OCI-LY7 (cell line): Measurements from ENCODE around the gene CALM3. TPM values are rescaled to one million over a fixed set of nuclear protein-coding genes. Genes with fewer than 3 reads are reported as not detected.

Experiments
- BruUV-seq: library from RNA; stranded (reverse); fragments of 400-500 nt; replicated peaks from 2 replicates; lab custom pipeline; 2021; lab: Mats Ljungman, UMichigan
- CTCF ChIA-PET: fragments of 300-600 bp; sonication (Branson Sonifier 250); formaldehyde crosslinking; loops from one replicate; lab custom pipeline; 2022; ENCODE audit warnings: antibody characterized with exemption; ENCODE audit not compliant: unreplicated experiment; lab: Charles Lee
- POLR2A ChIA-PET: fragments of 300-600 bp; sonication (Branson Sonifier 250); formaldehyde crosslinking; loops from one replicate; lab custom pipeline; 2022; ENCODE audit warnings: antibody characterized with exemption; lab: Charles Lee
- DNase-seq: peaks from one replicate; pipeline ENCODE4 v3.0.0-alpha.2; 2015; ENCODE audit warnings: low spot score
- H2AFZ ChIP-seq: fragments of 200-600 bp; sonication (generic), shearing (Covaris generic); 2 replicates; pipeline ENCODE4 v1.6.1; 2014; ENCODE audit warnings: mild to moderate bottlenecking, antibody characterized with exemption, low read length, moderate library complexity
- H3K27ac ChIP-seq: fragments of 200-600 bp; sonication (generic); 2 replicates; pipeline ENCODE4 v1.5.1; 2014; ENCODE audit warnings: mixed run types, low read depth, mild to moderate bottlenecking, moderate library complexity, low read length, inconsistent platforms; ENCODE audit not compliant: poor library complexity, severe bottlenecking
- H3K36me3 ChIP-seq: fragments of 200-600 bp; sonication (generic); 2 replicates; pipeline ENCODE4 v1.6.1; 2014; ENCODE audit warnings: mild to moderate bottlenecking, antibody characterized with exemption, low read length, moderate library complexity, mixed read lengths; ENCODE audit not compliant: insufficient read depth
- H3K4me1 ChIP-seq: fragments of 200-600 bp; sonication (generic); 2 replicates; pipeline ENCODE4 v1.5.1; 2014; ENCODE audit warnings: mild to moderate bottlenecking, low read length; ENCODE audit not compliant: insufficient read depth, poor library complexity, severe bottlenecking
- H3K4me2 ChIP-seq: fragments of 200-600 bp; sonication (generic); 2 replicates; pipeline ENCODE4 v1.6.1; 2014; ENCODE audit warnings: mild to moderate bottlenecking, low read length
- H3K4me3 ChIP-seq: fragments of 200-600 bp; sonication (generic); 2 replicates; pipeline ENCODE4 v1.5.1; 2014; ENCODE audit warnings: mild to moderate bottlenecking, low read depth, low read length; ENCODE audit not compliant: poor library complexity, severe bottlenecking
- H3K79me2 ChIP-seq: fragments of 200-600 bp; sonication (generic); 2 replicates; pipeline ENCODE4 v1.6.1; 2016; ENCODE audit warnings: low read depth, mild to moderate bottlenecking, low read length, moderate library complexity, mixed read lengths; ENCODE audit not compliant: insufficient read depth
- H3K9me2 ChIP-seq: fragments of 200-600 bp; sonication (generic); 2 replicates; pipeline ENCODE4 v1.6.1; 2016; ENCODE audit warnings: mild to moderate bottlenecking, low read length, mixed read lengths; ENCODE audit not compliant: insufficient read depth
- H3K9me3 ChIP-seq: fragments of 200-600 bp; sonication (generic); 2 replicates; pipeline ENCODE4 v1.6.1; 2014; ENCODE audit warnings: mild to moderate bottlenecking, mixed run types, low read length, mixed read lengths
- H4K20me1 ChIP-seq: fragments of 200-600 bp; sonication (generic); 2 replicates; pipeline ENCODE4 v1.6.1; 2014; ENCODE audit warnings: mild to moderate bottlenecking, antibody characterized with exemption, low read length, moderate library complexity, mixed read lengths; ENCODE audit not compliant: insufficient read depth
- EZH2phosphoT487 ChIP-seq: fragments of 200-600 bp; sonication (generic); IDR thresholded peaks from 2 replicates; pipeline ENCODE4 v1.6.1; 2018; ENCODE audit warnings: low read depth, borderline replicate concordance, mild to moderate bottlenecking, mixed run types, antibody characterized with exemption, low read length, moderate library complexity, mixed read lengths
- intact Hi-C: fragments of 100-400 bp; cut with micrococcal nuclease; formaldehyde crosslinking; loops from one replicate; pipeline ENCODE4 v1.10.0; 2022; ENCODE audit not compliant: unreplicated experiment
- total RNA-seq, 2 experiments: library from RNA; depleted of rRNA in 1 of 2; stranded (reverse); fragments of >200 nt in 1 of 2; shearing (Covaris generic) in 1 of 2; gene quantifications; 2 replicates each; pipeline ENCODE4 v1.2.3, GENCODE V29; 2014 to 2022
- TF ChIP-seq, protein P1 (sequence below): fragments of 200-600 bp; sonication (generic); conservative IDR thresholded peaks from 2 replicates; pipeline ENCODE4 v1.5.1; 2014; ENCODE audit warnings: mild to moderate bottlenecking, antibody characterized with exemption, low read length, moderate library complexity, mixed read lengths

Gene CALM3
- total RNA-seq, 2 experiments from 2014 or later = 175 to 198 TPM

DNA sequence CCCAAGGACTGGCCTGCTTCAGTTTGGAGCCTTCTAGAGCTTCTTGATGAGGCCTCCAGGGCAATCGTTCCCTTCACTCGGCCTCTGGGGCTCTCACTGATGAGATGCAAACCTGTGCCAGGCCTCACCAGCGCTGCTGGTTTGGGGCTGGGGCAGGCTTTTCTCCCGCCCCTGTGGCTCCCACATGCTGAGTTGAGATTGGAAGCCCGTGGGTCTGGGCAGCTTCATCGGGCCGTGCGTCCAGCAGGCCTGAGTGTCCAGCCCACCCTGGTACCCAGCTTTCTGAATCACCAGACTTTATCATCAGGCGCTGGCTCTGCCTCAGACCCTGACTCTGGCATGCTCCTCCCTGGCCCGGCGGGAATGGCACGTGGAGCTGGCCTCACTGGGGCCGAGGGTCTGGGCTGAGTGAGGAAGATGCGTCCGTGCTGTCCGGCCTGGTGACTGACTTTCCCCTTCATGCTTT, 4.3 kb downstream of the CALM3 start:
- H4K20me1 ChIP-seq = peaks cover 17% of the 10 kb centered on the region
- BruUV-seq = no TSS peak
- H2AFZ ChIP-seq = no peak overlapping the region
- TF ChIP-seq EZH2phosphoT487 = no peak
- TF ChIP-seq, protein P1, sequence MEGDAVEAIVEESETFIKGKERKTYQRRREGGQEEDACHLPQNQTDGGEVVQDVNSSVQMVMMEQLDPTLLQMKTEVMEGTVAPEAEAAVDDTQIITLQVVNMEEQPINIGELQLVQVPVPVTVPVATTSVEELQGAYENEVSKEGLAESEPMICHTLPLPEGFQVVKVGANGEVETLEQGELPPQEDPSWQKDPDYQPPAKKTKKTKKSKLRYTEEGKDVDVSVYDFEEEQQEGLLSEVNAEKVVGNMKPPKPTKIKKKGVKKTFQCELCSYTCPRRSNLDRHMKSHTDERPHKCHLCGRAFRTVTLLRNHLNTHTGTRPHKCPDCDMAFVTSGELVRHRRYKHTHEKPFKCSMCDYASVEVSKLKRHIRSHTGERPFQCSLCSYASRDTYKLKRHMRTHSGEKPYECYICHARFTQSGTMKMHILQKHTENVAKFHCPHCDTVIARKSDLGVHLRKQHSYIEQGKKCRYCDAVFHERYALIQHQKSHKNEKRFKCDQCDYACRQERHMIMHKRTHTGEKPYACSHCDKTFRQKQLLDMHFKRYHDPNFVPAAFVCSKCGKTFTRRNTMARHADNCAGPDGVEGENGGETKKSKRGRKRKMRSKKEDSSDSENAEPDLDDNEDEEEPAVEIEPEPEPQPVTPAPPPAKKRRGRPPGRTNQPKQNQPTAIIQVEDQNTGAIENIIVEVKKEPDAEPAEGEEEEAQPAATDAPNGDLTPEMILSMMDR = no peak
- intact Hi-C loops = no loop called here
- H3K36me3 ChIP-seq = peaks cover 52% of the 10 kb centered on the region
- H3K27ac ChIP-seq = no peak overlapping the region
- peaks cover 25% of the 10 kb centered on the region for H3K4me1 ChIP-seq
- CTCF ChIA-PET = no interaction called here
- H3K9me2 ChIP-seq = no peaks in the 10 kb centered on the region
- H3K9me3 ChIP-seq = no peaks in the 10 kb centered on the region
- no peak overlapping the region for H3K4me3 ChIP-seq
- H3K4me2 ChIP-seq = no peak overlapping the region
- H3K79me2 ChIP-seq = peaks cover 40% of the 10 kb centered on the region
- POLR2A ChIA-PET = no interaction called here
- DNase-seq = no peak

DNA sequence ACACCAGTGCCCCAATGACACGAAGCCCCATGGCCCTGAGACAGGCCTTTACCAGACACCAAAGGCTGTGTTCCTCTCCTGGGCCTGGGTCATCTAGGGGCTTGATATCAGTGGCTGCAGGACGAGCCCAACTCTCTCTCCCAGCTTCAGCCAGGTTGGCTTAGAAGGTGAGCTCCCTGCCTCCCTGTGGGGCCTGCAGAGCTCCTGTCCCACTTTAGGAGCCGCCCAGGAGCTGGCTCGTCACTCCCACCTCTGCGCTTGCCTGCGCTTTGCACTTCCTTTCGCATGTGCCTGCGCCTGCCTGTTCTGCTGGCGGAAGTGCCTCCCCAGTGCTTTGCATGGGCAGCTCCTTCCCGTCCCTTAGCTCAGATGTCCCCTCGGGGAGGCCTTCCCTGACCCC, 4.9 kb downstream of the CALM3 start:
- ChIA-PET CTCF (no interaction called here), POLR2A (no interaction called here)
- H3K4me1 ChIP-seq = peaks cover 29% of the 10 kb centered on the region
- no peak overlapping the region for H3K4me3 ChIP-seq
- no TSS peak for BruUV-seq
- H4K20me1 ChIP-seq = peaks cover 17% of the 10 kb centered on the region
- TF ChIP-seq, protein P1 = no peak
- H3K4me2 ChIP-seq = no peak overlapping the region
- peaks cover 40% of the 10 kb centered on the region for H3K79me2 ChIP-seq
- H3K36me3 ChIP-seq = peaks cover 59% of the 10 kb centered on the region
- no peaks in the 10 kb centered on the region for H3K9me3 ChIP-seq
- H3K9me2 ChIP-seq = no peaks in the 10 kb centered on the region
- no peak for DNase-seq
- intact Hi-C loops = no loop called here
- no peak overlapping the region for H3K27ac ChIP-seq
- H2AFZ ChIP-seq = no peak overlapping the region

DNA sequence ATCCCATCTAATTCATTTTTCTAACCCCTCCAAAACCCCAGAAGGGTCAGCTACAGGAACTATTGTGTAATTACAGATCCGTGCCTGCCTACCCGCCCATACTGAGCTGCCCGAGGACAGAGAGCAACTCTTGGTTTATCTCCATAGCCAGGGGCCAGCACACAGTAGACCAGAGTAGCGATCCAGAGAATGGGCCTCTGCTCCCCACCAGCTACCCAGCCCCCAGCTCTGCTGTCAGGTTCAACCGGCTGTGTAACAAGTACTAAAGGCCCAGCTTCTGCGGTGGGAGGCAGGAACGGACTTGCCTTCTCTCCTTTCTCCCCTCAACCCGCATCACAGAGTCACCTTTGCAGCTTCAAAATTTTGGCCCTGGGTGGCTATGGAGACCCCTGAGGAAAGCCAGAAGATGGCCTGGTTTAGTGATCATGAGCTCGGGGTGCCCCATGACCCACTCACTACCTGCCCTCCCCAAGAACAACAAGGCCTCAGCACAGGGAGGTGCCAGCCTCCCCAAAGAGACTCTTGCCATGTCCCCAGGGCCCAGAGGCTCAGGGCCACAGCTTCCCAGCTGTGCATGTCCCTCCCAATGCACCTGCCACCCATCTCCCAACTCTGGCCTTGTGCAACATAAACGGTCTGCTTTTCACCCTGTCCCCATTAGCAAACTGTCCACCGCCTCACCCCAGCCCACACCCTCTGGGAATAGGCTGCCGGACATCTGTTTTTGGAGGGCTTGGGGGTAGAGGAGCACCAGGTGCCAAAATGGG, 5.7 kb downstream of the CALM3 start:
- Histone ChIP-seq H3K4me1 (peaks cover 37% of the 10 kb centered on the region), H3K4me2 (no peak overlapping the region), H3K9me2 (no peaks in the 10 kb centered on the region), H2AFZ (no peak overlapping the region), H3K4me3 (no peak overlapping the region), H3K9me3 (no peaks in the 10 kb centered on the region), H4K20me1 (peaks cover 17% of the 10 kb centered on the region), H3K36me3 (peaks cover 61% of the 10 kb centered on the region), H3K27ac (no peak overlapping the region), H3K79me2 (peaks cover 34% of the 10 kb centered on the region)
- DNase-seq = no peak
- intact Hi-C loops = no loop called here
- TF ChIP-seq, protein P1 = no peak
- no peak for TF ChIP-seq EZH2phosphoT487
- BruUV-seq = no TSS peak
- ChIA-PET POLR2A (no interaction called here), CTCF (no interaction called here)
